Hippocampal formation (tissue), 2 donors: ENCODE data around the gene ZNF683.
A peak's percentile ranks its signal among the peaks of the same experiment; 100 is the strongest.
"Not testable (repeated sequence)": the region's sequence is repeated elsewhere in the genome, so short reads cannot be mapped to it uniquely, and the experiment has no call there.

Experiments used
- DNase-seq, 2 donors: peaks; one replicate each; lab custom pipeline; 2025; lab: John Stamatoyannopoulos, UW

The ZNF683 gene

DNA sequence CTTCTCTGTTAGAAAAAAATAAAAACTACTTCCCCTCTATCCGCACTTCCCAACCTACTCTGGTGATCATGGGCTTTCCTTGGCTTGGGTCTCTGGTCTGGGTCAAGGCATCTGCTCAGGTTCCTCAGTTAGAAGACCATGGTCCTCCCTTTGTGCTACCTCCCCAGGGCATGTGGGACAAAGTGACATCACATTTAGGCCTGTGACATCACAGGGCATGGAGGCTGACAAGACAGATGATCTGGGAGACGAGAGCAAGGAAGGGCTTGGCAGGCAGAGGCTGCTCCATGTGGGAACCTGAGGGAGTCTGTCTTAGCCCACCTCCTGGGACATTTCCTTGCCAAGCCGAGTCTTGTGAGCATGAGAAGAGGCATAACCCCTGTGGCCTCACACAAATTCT is at the start of gene ZNF683:
TSS of gene ZNF683 (minus strand) at position 140 of the 400 bp plus-strand sequence. CDS start 4,179 bp downstream, outside the sequence.
- DNase-seq: not testable (repeated sequence)

DNA sequence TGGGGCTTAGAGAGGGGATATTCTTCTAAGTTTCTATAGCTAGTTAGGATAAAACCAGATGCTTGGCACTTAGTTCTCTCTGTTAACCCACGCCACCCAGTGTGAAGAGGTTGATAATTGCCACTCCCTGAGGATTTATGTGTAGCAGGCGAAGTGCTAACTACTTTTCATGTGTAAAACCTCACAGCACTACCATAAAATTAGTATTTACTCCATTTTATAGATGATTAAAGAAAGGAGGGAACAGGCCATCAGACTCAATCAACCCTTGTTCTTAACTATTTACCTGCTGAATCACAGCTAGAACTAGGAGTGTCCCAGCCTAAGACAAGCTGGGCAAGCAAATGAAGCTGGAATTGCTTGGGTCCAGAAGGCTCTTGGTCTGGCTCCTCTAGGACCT is 46.9 kb upstream of the ZNF683 start:
- no peak for DNase-seq

DNA sequence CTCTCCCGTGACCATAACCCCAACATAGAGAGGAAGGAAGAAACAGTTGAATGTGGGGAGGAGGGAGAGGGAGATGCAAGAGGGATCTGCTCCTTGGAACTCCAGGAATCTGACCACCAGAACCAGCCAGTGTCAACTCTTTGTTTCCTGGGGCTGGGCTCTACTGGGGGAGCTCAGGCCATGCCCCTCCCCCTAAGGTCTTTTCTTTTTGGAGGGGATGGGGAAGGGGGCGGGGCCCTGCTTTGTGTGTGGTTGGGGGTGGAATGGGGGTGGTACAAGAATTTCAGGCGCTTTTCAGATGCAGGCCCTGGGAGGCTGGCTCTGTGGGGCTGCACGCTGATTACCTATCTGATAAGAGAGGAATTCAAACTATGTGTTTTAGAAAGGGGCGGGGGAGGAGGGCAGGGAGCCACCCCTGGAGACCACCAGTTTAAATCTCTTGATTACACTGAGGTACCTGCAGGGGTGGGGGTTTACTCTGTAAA is 46.4 kb upstream of the ZNF683 start:
- DNase-seq: no peak

DNA sequence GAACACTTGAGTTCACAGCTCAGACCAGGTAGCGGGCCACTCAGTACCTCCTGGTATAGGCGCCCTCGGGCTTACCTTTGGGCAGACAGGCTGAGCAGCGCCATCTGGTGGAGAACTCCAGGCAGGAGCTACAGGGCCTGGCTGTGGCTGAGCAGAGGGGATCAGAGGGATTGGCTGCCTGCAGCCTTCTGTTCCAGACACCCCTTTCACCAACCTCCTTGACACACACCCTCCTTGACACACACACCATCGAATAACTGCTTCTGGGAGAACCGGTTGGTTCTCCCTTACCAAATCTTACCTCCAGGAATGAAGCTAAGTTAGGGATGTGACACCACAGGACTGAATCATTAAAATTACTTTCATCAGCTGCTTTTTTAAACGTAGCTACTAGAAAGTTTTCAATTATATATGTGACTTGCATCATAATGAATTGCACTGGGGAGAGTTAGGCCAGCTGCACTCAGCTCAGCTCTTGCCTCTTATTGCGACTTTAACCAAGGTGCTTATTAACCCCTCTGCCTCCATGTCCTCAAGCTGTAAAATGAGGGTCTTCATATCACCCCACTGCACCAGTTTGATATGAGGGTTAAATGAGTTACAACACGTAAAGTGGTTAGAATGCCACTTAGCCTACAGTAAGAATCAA is 44.7 kb upstream of the ZNF683 start:
- DNase-seq: peak; percentile 3 to 50

DNA sequence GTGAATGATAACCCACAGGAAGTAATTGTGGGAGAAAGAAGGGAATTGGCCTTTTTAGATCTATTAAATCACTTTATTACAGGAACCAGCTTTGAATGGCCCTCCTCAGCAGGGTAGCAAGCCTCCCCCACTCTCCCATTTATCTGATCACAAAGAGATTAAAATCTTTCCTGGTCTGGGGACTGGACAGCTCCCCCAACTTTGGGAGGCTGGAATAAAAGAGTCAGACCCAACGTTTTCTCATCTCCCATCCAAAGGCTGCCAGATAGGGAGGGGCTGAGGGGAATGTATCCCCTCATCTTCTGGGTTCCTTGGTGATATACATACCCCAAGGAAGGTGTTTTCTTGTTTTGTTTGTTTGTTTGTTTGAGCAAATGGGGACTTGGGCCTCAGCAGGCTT is 40.5 kb upstream of the ZNF683 start:
- no peak for DNase-seq

DNA sequence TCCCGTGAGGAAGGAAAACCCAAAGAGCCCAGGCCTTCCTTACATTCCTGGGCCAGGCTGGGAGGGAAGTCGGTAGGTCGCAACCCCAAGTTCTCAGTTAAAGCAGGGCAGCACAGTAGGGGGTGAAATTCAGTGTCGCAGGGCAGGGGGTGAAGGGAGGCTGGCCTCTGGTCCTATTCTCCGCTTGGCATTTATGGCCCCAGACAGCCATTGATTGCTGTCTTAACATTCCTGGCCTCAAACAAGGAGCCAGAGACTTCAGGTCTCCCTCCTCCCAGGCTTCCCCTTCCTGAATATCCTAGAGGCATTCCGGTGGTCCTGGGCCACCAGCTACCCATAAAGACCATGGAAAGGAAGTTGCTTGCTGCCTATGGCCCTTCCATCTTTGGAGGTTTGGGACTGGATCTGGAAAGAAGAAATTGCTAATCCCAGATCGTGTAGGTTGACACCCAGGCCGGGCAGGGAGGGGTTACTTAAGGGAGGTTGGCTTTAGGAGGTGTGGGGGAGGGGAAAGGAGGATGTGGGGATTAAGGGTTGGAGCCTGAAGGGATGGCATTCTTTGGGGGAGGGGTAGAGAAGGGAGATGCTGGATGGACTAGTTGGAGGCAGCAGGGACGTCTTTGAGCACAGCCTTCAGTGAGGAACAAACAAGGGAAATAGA is 39.8 kb upstream of the ZNF683 start:
- no peak for DNase-seq

DNA sequence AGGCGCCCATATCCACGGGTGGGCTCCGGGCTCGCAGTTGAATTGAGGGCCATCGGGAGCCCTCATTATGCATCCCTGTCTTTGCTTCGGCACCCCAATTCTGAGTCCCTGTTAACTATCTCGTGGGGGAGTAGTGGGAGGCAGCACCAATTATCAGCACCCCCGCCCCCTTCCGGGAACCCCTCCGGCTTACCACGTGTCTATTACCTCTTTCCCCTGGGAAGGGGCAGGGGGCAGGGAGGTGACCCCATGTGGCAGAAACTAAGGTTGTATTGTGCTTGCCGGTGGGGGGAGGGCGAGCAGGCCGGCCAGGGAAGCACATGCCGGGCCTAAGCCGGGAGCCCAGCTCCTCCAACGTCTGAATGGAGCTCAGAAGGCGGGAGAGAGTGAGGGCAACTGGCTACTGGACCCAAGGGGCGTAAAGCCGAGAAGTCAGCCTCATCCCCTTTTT is 39.1 kb upstream of the ZNF683 start:
- DNase-seq: no peak

DNA sequence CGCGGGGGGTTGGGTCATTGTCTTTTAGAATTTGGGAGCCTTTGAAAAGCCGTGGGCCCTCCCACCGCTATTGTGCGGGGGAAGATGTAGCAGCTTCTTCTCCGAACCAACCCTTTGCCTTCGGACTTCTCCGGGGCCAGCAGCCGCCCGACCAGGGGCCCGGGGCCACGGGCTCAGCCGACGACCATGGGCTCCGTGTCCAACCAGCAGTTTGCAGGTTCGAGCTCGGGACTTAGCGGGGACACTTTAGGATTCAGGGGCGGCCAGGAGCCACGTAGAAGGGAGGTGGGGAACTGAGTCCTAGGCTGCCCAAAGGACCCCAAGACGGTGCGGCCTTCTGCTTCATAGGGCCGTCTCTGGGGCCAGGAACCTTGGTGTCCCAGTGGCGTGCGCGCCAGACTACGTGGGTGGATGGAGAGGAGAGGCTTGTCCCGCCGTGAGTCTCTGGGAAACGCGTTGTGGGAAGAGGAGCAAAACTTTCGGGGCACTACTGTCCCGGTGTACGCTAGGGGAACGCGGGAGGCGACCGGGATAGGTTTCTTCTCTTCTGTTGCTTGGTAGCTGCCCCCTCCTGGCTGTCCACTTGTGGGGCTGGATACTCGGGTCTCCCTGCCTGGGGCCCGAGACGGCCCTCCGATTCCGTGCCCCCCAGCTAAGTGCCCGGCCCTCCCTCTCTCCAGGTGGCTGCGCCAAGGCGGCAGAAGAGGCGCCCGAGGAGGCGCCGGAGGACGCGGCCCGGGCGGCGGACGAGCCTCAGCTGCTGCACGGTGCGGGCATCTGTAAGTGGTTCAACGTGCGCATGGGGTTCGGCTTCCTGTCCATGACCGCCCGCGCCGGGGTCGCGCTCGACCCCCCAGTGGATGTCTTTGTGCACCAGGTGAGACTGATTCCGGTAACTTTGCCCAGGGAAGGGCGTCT is 38.4 kb upstream of the ZNF683 start, which contains the start of gene LIN28A:
TSS of gene LIN28A (plus strand) at position 112 of the 918 bp plus-strand sequence. CDS start at position 187, 75 bp downstream.
- DNase-seq: no peak

DNA sequence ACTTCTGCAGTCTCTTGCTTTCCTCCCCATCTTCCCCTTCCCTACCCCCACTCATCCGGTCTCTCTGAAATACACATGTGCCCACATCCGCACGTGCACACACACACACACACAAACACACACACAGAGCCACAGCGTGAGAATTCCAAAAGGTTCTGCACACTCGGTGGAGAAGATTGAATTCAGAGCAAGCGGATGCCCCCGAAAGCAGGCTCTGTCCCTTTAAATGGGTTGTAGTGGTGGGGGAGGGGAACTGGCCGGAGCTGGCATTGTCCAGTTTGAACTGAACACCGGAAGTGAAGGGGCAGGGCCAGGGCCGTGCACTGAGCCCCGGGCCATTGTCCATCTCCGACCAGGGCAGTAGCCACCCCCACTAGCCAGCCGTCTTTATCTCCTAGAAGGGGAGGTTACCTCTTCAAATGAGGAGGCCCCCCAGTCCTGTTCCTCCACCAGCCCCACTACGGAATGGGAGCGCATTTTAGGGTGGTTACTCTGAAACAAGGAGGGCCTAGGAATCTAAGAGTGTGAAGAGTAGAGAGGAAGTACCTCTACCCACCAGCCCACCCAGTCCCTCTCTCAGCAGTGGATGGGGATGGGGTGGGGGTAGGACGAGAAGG is 36.7 kb upstream of the ZNF683 start:
- DNase-seq: no peak

DNA sequence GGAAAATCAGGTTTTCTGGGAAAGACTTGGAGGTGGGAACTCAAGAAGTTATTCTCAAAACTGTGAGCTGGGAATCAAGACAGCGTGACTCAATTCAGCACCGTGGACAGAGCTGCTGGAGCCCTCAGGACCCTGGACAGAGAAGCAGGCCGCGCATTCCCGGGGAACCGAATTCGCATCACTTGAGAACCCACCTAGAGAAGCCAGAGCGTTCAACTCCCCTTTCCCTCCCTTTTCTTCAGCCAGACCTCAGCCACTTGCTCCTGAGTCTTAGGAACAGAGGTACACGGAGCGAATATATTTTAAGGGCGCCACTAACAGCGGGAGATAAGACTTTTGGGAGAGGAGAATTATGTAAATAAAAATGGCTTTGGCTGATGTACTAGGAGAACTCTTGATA is 36.1 kb upstream of the ZNF683 start:
- DNase-seq: peak; percentile 21 to 34

DNA sequence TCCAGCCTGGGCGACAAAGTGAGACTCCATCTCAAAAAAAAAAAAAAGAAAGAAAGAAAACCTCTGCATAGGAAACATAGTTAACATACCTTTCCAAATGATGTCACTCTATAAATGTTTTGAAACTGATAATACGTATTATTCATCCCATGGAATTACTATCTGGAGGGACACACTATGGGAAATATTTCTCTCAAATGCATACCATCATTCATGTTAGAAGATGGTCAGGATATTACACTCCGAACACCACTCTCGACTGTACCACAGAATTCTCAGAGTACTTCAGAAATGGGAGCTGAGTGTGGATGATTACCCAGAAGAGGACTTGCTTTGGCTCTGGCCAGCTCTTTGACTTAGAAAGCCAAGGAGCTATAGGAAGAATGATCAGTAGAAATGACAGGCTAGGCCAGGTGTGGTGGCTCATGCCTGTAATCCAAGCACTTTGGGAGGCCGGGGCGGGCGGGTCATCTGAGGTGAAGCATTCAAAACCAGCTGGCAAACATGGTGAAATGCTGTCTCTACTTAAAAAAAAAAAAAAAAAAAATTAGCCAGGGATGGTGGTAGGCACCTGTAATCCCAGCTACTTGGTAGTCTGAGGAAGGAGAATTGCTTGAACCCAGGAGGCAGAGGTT is 32.8 kb upstream of the ZNF683 start:
- DNase-seq: no peak

DNA sequence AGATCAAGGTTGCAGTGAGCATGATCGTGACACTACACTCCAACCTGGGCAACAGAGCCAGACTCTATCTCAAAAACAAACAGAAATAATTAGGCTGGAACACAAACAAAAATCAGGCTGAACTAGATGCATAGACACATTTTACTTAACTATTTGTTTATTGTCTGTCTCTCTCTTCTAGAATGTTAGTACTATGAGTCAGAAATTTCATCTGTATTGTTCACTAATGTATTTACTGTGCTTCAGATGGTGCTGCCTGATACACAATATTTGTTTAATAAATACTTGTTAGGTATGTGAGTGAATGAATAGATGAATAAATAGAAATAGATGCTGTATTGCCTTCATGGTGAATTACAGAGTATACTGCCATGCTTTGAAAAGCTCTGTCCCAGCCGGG is 32.1 kb upstream of the ZNF683 start:
- DNase-seq: no peak

DNA sequence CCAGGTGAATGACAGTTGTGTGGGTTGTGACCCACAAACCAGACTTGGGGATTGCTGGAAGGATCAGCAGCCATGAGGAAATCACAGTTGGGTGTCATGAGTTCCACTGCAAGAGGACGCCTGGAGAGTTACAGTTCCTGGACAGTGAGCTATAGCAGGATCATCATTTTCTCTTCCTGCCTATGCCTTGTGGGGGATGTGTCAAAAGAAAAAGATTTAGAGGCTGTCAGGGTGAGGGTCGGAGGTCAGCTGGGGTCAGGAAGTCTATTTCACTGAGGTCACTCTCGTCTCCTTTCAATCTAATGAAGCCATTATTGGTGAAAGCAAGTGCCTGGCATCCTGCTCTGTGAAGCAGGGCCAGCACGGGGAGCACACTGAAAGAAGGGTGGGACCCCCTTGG is 31.1 kb upstream of the ZNF683 start:
- DNase-seq: no peak

DNA sequence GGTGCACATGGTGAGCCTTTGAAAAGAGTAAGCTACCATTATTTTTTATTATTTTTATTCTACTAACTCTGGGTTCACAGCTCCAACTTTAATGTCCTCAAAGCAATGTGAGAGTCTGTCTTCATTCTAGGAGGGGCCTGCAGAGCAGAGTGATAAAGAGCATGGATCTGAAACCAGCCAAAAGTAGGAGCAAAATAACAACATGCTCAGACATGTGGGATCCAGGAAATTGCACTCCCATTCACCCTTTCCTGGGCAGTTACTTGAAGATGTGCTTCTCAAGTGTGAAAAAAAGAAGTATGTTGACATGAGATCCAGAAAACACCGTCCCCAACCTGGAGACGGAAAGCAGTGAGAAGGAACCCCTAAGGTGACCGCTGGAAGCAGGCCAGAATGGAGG is 29.3 kb upstream of the ZNF683 start:
- DNase-seq: no peak

DNA sequence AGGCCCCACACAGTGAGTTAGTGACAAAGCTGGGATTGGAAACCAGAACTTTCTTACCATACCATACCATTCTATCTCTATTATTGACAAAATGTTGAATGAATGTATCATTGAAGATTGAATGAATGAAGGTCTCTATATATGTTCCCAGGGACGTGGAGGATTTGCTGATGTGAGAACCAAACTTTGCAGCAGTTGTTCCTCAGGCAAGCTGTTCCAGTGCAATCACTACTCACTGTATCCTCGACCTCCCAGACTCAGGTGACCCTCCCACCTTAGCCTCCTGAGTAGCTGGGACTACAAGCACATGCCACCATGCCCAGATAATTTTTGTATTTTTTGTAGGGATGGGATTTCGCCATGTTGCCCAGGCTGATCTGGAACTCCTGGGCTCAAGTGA is 26.5 kb upstream of the ZNF683 start:
- DNase-seq: no peak

DNA sequence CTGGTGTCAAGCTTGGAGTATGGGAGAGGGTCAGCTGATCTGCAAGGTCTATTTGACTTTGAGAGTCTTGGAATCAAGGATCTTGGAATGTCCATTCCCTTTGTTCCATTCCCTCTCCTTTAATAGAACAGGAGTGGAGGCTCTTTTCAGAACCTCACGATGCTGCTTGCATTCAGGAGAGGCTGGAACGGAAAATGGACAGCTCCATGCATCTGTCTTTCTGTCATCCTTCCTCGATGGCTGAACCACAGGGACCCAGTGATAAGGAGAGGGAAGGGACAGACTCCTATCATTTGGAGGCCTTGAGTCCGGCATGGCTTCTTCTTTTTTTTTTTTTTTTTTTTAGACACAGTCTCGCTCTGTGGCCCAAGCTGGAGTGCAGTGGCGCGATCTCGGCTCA is 23.2 kb upstream of the ZNF683 start:
- DNase-seq: no peak

DNA sequence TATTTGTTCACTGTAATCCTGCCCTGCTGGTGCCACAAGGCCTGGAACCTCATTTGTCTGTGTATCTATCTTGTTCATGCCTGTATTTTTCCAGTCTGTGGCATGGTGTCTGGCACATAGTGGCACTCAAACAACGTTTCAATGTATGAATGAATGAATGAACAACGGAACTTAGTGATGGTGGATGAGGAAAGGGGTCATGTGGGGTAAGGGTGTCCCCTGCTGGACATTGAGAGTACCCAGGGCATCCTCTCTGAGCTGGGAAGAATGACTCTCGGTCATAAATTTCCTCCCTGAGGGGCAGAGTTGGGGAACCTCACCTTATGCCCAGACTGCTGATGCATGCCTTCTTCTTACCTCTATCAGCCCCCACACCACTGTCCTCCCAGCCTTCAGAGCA is 18.9 kb upstream of the ZNF683 start:
- DNase-seq: peak in 1 of 2 donors; percentile 2

DNA sequence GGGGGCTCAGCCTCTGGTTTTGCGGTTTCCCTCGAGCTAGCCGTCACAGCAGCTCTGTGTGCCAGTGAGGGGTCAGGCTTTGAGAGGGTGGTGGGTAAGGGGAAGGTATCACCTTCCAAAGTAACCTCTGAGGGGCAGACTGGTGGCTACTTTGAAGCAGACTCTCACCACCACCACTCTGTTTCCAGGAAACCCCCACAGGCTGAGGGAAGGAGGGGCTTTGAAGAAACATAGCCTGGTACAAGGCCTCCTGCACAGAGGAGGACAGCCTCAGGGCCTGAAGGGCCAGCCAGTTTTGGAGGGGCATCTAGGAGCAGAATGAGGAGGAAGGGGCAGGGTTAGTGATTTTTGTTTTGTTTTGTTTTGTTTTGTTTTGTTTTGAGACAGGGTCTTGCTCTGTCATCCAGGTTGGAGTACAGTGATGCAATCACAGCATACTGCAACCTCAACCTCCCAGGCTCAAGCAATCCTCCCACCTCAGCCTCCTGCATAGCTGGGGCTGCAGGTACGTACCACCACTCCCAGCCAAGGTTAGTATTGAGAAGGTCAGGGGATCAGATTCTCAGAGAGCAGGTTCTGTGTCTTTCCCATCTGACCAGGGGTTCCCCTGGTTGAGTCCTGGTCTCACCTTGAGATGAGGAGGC is 17.2 kb upstream of the ZNF683 start:
- no peak for DNase-seq

DNA sequence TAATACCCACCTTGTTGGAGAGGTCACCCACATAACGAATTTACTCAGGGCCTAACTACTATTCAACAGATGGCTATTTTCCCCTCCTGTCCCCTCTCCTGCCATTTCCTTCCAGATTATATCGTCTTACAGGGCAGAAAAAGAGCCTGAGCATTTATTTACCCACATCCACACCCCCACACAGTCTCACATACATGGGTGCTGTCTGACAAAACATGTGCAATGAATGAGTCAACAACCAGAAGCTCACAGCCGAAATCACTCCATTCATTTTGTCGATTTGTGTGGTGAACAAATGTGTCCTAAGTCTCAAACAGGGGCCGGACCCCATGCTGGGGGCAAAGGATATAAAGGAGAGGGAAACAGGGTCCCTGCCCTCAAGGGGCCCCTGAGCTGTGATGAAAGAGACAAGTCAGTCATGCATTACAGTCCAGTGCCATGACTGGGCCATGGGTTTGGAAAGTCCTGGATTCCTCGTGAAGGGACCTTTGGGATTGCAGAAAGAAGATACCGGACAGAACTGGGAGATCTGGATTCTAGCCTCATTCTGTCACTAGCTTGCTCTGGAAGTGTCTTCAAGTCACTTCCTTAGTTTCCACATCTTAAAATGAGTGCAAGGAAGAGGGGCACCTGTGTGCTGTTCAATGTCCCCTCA is 16.4 kb upstream of the ZNF683 start:
- no peak for DNase-seq

DNA sequence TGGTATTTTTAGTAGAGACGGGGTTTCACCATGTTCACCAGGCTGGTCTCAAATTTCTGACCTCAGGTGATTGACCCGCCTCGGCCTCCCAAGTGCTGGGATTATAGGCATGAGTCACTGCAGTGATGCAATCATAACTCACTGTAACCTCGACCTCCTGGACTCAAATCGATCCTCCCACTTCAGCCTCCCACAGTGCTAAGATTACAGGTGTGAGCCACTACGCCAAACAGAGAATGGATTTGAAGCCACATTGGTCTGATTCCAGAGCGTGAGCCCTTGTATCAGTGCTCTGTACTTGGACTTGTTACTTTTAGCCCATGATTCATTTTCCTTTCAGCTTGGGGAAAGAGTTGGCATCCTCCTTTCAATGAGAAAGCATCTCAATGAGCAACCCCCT is 14.9 kb upstream of the ZNF683 start:
- DNase-seq: no peak
